H1 (cell line): ENCODE data around the gene WWC2. TPM values are rescaled to one million over a fixed set of nuclear protein-coding genes. Genes with fewer than 3 reads are reported as not detected.

ENCODE experiments used
- CTBP2 ChIP-seq: IDR thresholded peaks from 2 replicates; pipeline ENCODE4 v1.7.0; 2011; ENCODE audit warnings: borderline replicate concordance, mild to moderate bottlenecking, moderate library complexity, mixed read lengths, low read length; ENCODE audit not compliant: insufficient read depth, insufficient read length
- GABPA ChIP-seq: IDR thresholded peaks from 2 replicates; pipeline ENCODE4 v1.6.1; 2011; ENCODE audit warnings: mild to moderate bottlenecking, low read length, moderate library complexity, borderline replicate concordance; ENCODE audit not compliant: insufficient read depth
- TAF1 ChIP-seq: IDR thresholded peaks from 2 replicates; pipeline ENCODE4 v1.6.1; 2011; ENCODE audit warnings: mild to moderate bottlenecking, low read depth, low read length
- polyA plus RNA-seq, 7 experiments: library from polyadenylated mRNA; depleted of rRNA in 3 of 7; stranded (reverse) in 5 of 7; unstranded in 2 of 7; fragments of >200 nt in 5 of 7; fragments of 200-250 nt in 2 of 7; gene quantifications; 1 replicate in 5 of 7; 2 replicates in 1 of 7; 4 replicates in 1 of 7; pipeline versions ENCODE4 v1.2.1 to v1.2.3, GENCODE V29; 2011 to 2013; ENCODE audit warnings: missing spikeins in 2 of 7, mixed read lengths in 2 of 7
- total RNA-seq: library from RNA; stranded (reverse); fragmentation: NEBNext Ultra II Directional; extraction: Animal tissue kit (Norgen Biotek cat#: 25700); gene quantifications from 2 replicates; pipeline ENCODE4 v1.2.1, GENCODE V29; 2021

The WWC2 gene
- total and polyA plus RNA-seq, 2 of the 8 experiments (the other 6 are each of a cell fraction or from before 2014, with no cell fraction given): 17.6 to 135 TPM

GRCh38 chr4:183181081-183181480, 82.0 kb downstream of the WWC2 start (continued):
- no peak for TF ChIP-seq CTBP2
- no peak for TF ChIP-seq GABPA
- no peak for TF ChIP-seq TAF1
- TF ChIP-seq, all 59 proteins: peak for 0
